Activated CD8-positive, alpha-beta T cell treated with anti-CD3 and anti-CD28 coated beads for 36 hours (primary cell): ENCODE data around the gene PDGFB. TPM values are rescaled to one million over a fixed set of nuclear protein-coding genes. Genes with fewer than 3 reads are reported as not detected.

ENCODE experiments used
- ATAC-seq: fragments of 200-7000 bp; cut with Tn5 transposase; one replicate; pipeline ENCODE4 v1.10.0; 2021; ENCODE audit warnings: mild to moderate bottlenecking, moderate library complexity
- CTCF ChIA-PET: fragments of 350-600 bp; sonication (Branson Sonifier 250); formaldehyde crosslinking; loops from one replicate; lab custom pipeline; 2021; ENCODE audit warnings: antibody characterized with exemption; lab: Charles Lee
- POLR2A ChIA-PET: fragments of 350-600 bp; sonication (Branson Sonifier 250); formaldehyde crosslinking; loops from one replicate; lab custom pipeline; 2021; ENCODE audit warnings: antibody characterized with exemption; lab: Charles Lee
- DNase-seq: peaks from one replicate; pipeline ENCODE4 v3.0.0-alpha.2; 2020
- H3K27ac Mint-ChIP-seq: one replicate; pipeline ENCODE4 v1.8.0; 2021; ENCODE audit warnings: mild to moderate bottlenecking, mixed read lengths
- H3K27me3 Mint-ChIP-seq: one replicate; pipeline ENCODE4 v1.8.0; 2021; ENCODE audit warnings: mixed read lengths
- H3K36me3 Mint-ChIP-seq: one replicate; pipeline ENCODE4 v1.8.0; 2021; ENCODE audit warnings: low read depth, mixed read lengths
- H3K4me1 Mint-ChIP-seq: one replicate; pipeline ENCODE4 v1.8.0; 2021; ENCODE audit warnings: low read depth, mixed read lengths
- H3K4me3 Mint-ChIP-seq: one replicate; pipeline ENCODE4 v1.8.0; 2021; ENCODE audit warnings: mild to moderate bottlenecking, moderate library complexity, mixed read lengths
- H3K9me3 Mint-ChIP-seq: one replicate; pipeline ENCODE4 v1.8.0; 2021; ENCODE audit warnings: mixed read lengths
- intact Hi-C: fragments of 100-400 bp; cut with micrococcal nuclease; formaldehyde crosslinking; loops from one replicate; pipeline ENCODE4 v1.10.0; 2022
- total RNA-seq, 2 experiments: library from RNA; stranded (reverse); gene quantifications; one replicate each; pipeline ENCODE4 v1.2.3, GENCODE V29; 2021
- TF ChIP-seq, protein P1 (sequence below): fragments of 200-600 bp; IDR thresholded peaks from one replicate; pipeline ENCODE4 v1.8.0; 2022; ENCODE audit warnings: antibody characterized with exemption, mild to moderate bottlenecking

The PDGFB gene
- total RNA-seq, 2 experiments from 2014 or later = 1.7 to 3.0 TPM

GRCh38 chr22:39251762-39252460 is 7.1 kb upstream of the PDGFB start:
- ATAC-seq = no peak
- no peak overlapping the region for H3K4me3 Mint-ChIP-seq

GRCh38 chr22:39250838-39251237 is 6.1 kb upstream of the PDGFB start:
- ChIA-PET POLR2A (interaction anchor here (1.1 kb wide), 1 partner anchor 68 kb away, joined by 3 read pairs; no protein-coding TSS in a partner anchor), CTCF (no interaction called here)
- DNase-seq (no peak), ATAC-seq (no peak)
- TF ChIP-seq, protein P1, sequence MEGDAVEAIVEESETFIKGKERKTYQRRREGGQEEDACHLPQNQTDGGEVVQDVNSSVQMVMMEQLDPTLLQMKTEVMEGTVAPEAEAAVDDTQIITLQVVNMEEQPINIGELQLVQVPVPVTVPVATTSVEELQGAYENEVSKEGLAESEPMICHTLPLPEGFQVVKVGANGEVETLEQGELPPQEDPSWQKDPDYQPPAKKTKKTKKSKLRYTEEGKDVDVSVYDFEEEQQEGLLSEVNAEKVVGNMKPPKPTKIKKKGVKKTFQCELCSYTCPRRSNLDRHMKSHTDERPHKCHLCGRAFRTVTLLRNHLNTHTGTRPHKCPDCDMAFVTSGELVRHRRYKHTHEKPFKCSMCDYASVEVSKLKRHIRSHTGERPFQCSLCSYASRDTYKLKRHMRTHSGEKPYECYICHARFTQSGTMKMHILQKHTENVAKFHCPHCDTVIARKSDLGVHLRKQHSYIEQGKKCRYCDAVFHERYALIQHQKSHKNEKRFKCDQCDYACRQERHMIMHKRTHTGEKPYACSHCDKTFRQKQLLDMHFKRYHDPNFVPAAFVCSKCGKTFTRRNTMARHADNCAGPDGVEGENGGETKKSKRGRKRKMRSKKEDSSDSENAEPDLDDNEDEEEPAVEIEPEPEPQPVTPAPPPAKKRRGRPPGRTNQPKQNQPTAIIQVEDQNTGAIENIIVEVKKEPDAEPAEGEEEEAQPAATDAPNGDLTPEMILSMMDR = no peak
- peaks cover 28% of the 10 kb centered on the region for H3K4me1 Mint-ChIP-seq
- H3K4me3 Mint-ChIP-seq = no peak overlapping the region
- intact Hi-C loops = no loop called here
- H3K27ac Mint-ChIP-seq = no peak overlapping the region
- peaks cover 19% of the 10 kb centered on the region for H3K27me3 Mint-ChIP-seq
- no peaks in the 10 kb centered on the region for H3K36me3 Mint-ChIP-seq
- no peaks in the 10 kb centered on the region for H3K9me3 Mint-ChIP-seq

More at GRCh38 chr22:39251762-39252460, 7.1 kb upstream of the PDGFB start:
- no peaks in the 10 kb centered on the region for H3K9me3 Mint-ChIP-seq
- H3K36me3 Mint-ChIP-seq = no peaks in the 10 kb centered on the region
- intact Hi-C loops = no loop called here
- H3K4me1 Mint-ChIP-seq = peaks cover 28% of the 10 kb centered on the region
- H3K27me3 Mint-ChIP-seq = peaks cover 17% of the 10 kb centered on the region
- no peak overlapping the region for H3K27ac Mint-ChIP-seq
- TF ChIP-seq, protein P1 = no peak
- DNase-seq = no peak
- CTCF ChIA-PET = interaction anchor here (1.7 kb wide), 1 partner anchor 59 kb away, joined by 4 read pairs; no protein-coding TSS in a partner anchor
- POLR2A ChIA-PET = no interaction called here

- Mint-ChIP-seq H3K4me3 (no peak overlapping the region), H3K27me3 (peaks cover 25% of the 10 kb centered on the region), H3K9me3 (no peaks in the 10 kb centered on the region), H3K4me1 (peaks cover 25% of the 10 kb centered on the region), H3K36me3 (no peaks in the 10 kb centered on the region), H3K27ac (no peak overlapping the region)
- ChIA-PET POLR2A (interaction anchor here (1.1 kb wide), 2 partner anchors 9 to 69 kb away, joined by 3 to 4 read pairs; no protein-coding TSS in a partner anchor), CTCF (no interaction called here)
- TF ChIP-seq, protein P1 = no peak
- ATAC-seq (no peak), DNase-seq (no peak)
- intact Hi-C loops = no loop called here
Measured at GRCh38 chr22:39250131-39250530, 5.3 kb upstream of the PDGFB start.

GRCh38 chr22:39249086-39249704 is 4.4 kb upstream of the PDGFB start:
- no peaks in the 10 kb centered on the region for H3K36me3 Mint-ChIP-seq
- ATAC-seq = no peak
- CTCF ChIA-PET = no interaction called here
- H3K4me1 Mint-ChIP-seq = peaks cover 18% of the 10 kb centered on the region
- H3K9me3 Mint-ChIP-seq = no peaks in the 10 kb centered on the region
- intact Hi-C loops = no loop called here
- H3K27ac Mint-ChIP-seq = no peak overlapping the region
- H3K27me3 Mint-ChIP-seq = peaks cover 25% of the 10 kb centered on the region
- H3K4me3 Mint-ChIP-seq = no peak overlapping the region
- DNase-seq = no peak
- POLR2A ChIA-PET = interaction anchor here (1.1 kb wide), 1 partner anchor 8 kb away, joined by 4 read pairs; no protein-coding TSS in a partner anchor
- TF ChIP-seq, protein P1 = no peak

GRCh38 chr22:39248254-39248653 is 3.5 kb upstream of the PDGFB start:
- H3K4me1 Mint-ChIP-seq = peaks cover 19% of the 10 kb centered on the region
- no peak overlapping the region for H3K27ac Mint-ChIP-seq
- H3K4me3 Mint-ChIP-seq = no peak overlapping the region
- CTCF ChIA-PET = no interaction called here
- ATAC-seq = no peak
- POLR2A ChIA-PET = no interaction called here
- peaks cover 28% of the 10 kb centered on the region for H3K27me3 Mint-ChIP-seq
- TF ChIP-seq, protein P1 = no peak
- intact Hi-C loops = no loop called here
- no peaks in the 10 kb centered on the region for H3K36me3 Mint-ChIP-seq
- H3K9me3 Mint-ChIP-seq = no peaks in the 10 kb centered on the region
- no peak for DNase-seq
